Measurements from ENCODE around the gene CLIC4. TPM values are rescaled to one million over a fixed set of nuclear protein-coding genes. Genes with fewer than 3 reads are reported as not detected.
"Not testable (repeated sequence)": the region's sequence is repeated elsewhere in the genome, so short reads cannot be mapped to it uniquely, and the experiment has no call there.

Gene CLIC4
- total RNA-seq, 1 experiment from 2014 or later = 62.7 TPM

GRCh38 chr1:24776821-24777220 lies 31.6 kb downstream of the CLIC4 start:
- CTCF ChIA-PET = no interaction called here
- no peaks in the 10 kb centered on the region for H3K9me3 Mint-ChIP-seq (ENCODE audit: low read depth, unreplicated experiment)
- intact Hi-C loops (cut with micrococcal nuclease; ENCODE audit: unreplicated experiment) = no loop called here
- no peaks in the 10 kb centered on the region for H3K27me3 Mint-ChIP-seq (ENCODE audit: unreplicated experiment)
- TF ChIP-seq CTCF (IDR thresholded peaks at IDR 0.05; ENCODE audit: unreplicated experiment) = no peak
- no peak overlapping the region for H3K27ac Mint-ChIP-seq (ENCODE audit: unreplicated experiment)
- no TSS peak for BruUV-seq (replicated peaks)
- H3K4me3 Mint-ChIP-seq (ENCODE audit: low read depth, unreplicated experiment) = no peak overlapping the region
- no peak for DNase-seq
- H3K36me3 Mint-ChIP-seq (ENCODE audit: insufficient read depth, unreplicated experiment) = no peaks in the 10 kb centered on the region
- peaks cover 15% of the 10 kb centered on the region for H3K4me1 Mint-ChIP-seq (ENCODE audit: low read depth, unreplicated experiment)

GRCh38 chr1:24778141-24778540 lies 32.9 kb downstream of the CLIC4 start:
- H3K36me3 Mint-ChIP-seq (ENCODE audit: insufficient read depth, unreplicated experiment) = no peaks in the 10 kb centered on the region
- intact Hi-C loops (cut with micrococcal nuclease; ENCODE audit: unreplicated experiment) = no loop called here
- no TSS peak for BruUV-seq (replicated peaks)
- H3K9me3 Mint-ChIP-seq (ENCODE audit: low read depth, unreplicated experiment) = no peaks in the 10 kb centered on the region
- no peak overlapping the region for H3K27ac Mint-ChIP-seq (ENCODE audit: unreplicated experiment)
- no peak overlapping the region for H3K4me3 Mint-ChIP-seq (ENCODE audit: low read depth, unreplicated experiment)
- H3K4me1 Mint-ChIP-seq (ENCODE audit: low read depth, unreplicated experiment) = peaks cover 15% of the 10 kb centered on the region
- H3K27me3 Mint-ChIP-seq (ENCODE audit: unreplicated experiment) = no peaks in the 10 kb centered on the region
- no peak for DNase-seq
- CTCF ChIA-PET = no interaction called here
- no peak for TF ChIP-seq CTCF (IDR thresholded peaks at IDR 0.05; ENCODE audit: unreplicated experiment)

- DNase-seq; H3K9me3 Mint-ChIP-seq (ENCODE audit: low read depth, unreplicated experiment); H3K27ac Mint-ChIP-seq (ENCODE audit: unreplicated experiment); H3K27me3 Mint-ChIP-seq (ENCODE audit: unreplicated experiment); H3K4me3 Mint-ChIP-seq (ENCODE audit: low read depth, unreplicated experiment); intact Hi-C loops (cut with micrococcal nuclease; ENCODE audit: unreplicated experiment); CTCF ChIA-PET; H3K36me3 Mint-ChIP-seq (ENCODE audit: insufficient read depth, unreplicated experiment); BruUV-seq (replicated peaks): not testable (repeated sequence)
- peaks cover 15% of the 10 kb centered on the region for H3K4me1 Mint-ChIP-seq (ENCODE audit: low read depth, unreplicated experiment)
Observed at GRCh38 chr1:24779199-24779598, 34.0 kb downstream of the CLIC4 start.

GRCh38 chr1:24779689-24780464 lies 34.6 kb downstream of the CLIC4 start:
- CTCF ChIA-PET = no interaction called here
- DNase-seq = no peak
- H3K27me3 Mint-ChIP-seq (ENCODE audit: unreplicated experiment) = no peaks in the 10 kb centered on the region
- H3K27ac Mint-ChIP-seq (ENCODE audit: unreplicated experiment) = no peak overlapping the region
- no peak for TF ChIP-seq CTCF (IDR thresholded peaks at IDR 0.05; ENCODE audit: unreplicated experiment)
- H3K4me3 Mint-ChIP-seq (ENCODE audit: low read depth, unreplicated experiment) = no peak overlapping the region
- H3K36me3 Mint-ChIP-seq (ENCODE audit: insufficient read depth, unreplicated experiment) = no peaks in the 10 kb centered on the region
- BruUV-seq (replicated peaks) = no TSS peak
- no peaks in the 10 kb centered on the region for H3K9me3 Mint-ChIP-seq (ENCODE audit: low read depth, unreplicated experiment)
- intact Hi-C loops (cut with micrococcal nuclease; ENCODE audit: unreplicated experiment) = no loop called here
- H3K4me1 Mint-ChIP-seq (ENCODE audit: low read depth, unreplicated experiment) = peaks cover 15% of the 10 kb centered on the region

- BruUV-seq (replicated peaks); H3K9me3 Mint-ChIP-seq (ENCODE audit: low read depth, unreplicated experiment); CTCF ChIA-PET; H3K27ac Mint-ChIP-seq (ENCODE audit: unreplicated experiment); intact Hi-C loops (cut with micrococcal nuclease; ENCODE audit: unreplicated experiment); DNase-seq; H3K27me3 Mint-ChIP-seq (ENCODE audit: unreplicated experiment); H3K36me3 Mint-ChIP-seq (ENCODE audit: insufficient read depth, unreplicated experiment); H3K4me3 Mint-ChIP-seq (ENCODE audit: low read depth, unreplicated experiment): not testable (repeated sequence)
- peaks cover 15% of the 10 kb centered on the region for H3K4me1 Mint-ChIP-seq (ENCODE audit: low read depth, unreplicated experiment)
Observed at GRCh38 chr1:24780626-24781025, 35.4 kb downstream of the CLIC4 start.

Data from Calu3 (cell line).